ES-I3 (cell line): ENCODE measurements around the gene LYVE1.
"Not testable (repeated sequence)": the region's sequence is repeated elsewhere in the genome, so short reads cannot be mapped to it uniquely, and the experiment has no call there.

Source experiments
- H3K36me3 ChIP-seq: 2 replicates; pipeline ENCODE4 v1.6.1; 2013; ENCODE audit warnings: mild to moderate bottlenecking, low read length, control low read depth, moderate library complexity; ENCODE audit not compliant: insufficient read depth
- H3K4me1 ChIP-seq: 2 replicates; pipeline ENCODE4 v1.6.1; 2013; ENCODE audit warnings: mild to moderate bottlenecking, control low read depth, low read length; ENCODE audit not compliant: insufficient read depth
- H3K9ac ChIP-seq: 2 replicates; pipeline ENCODE4 v1.6.1; 2013; ENCODE audit warnings: low read depth, mild to moderate bottlenecking, low read length, moderate library complexity
- H3K9me3 ChIP-seq: 2 replicates; pipeline ENCODE4 v1.6.1; 2013; ENCODE audit warnings: mild to moderate bottlenecking, low read length, moderate library complexity; ENCODE audit not compliant: control insufficient read depth, insufficient read depth

The LYVE1 gene

GRCh38 chr11:10601837-10602236, 33.4 kb upstream of the LYVE1 start:
- no peak overlapping the region for H3K9ac ChIP-seq
- no peaks in the 10 kb centered on the region for H3K36me3 ChIP-seq

GRCh38 chr11:10600570-10601248, 32.2 kb upstream of the LYVE1 start:
- H3K9me3 ChIP-seq, result no peaks in the 10 kb centered on the region
- no peak overlapping the region for H3K9ac ChIP-seq
- H3K4me1 ChIP-seq, result peaks cover 3% of the 10 kb centered on the region; the same call in 1 of the 2 replicates
- H3K36me3 ChIP-seq, result no peaks in the 10 kb centered on the region

More at GRCh38 chr11:10601837-10602236, 33.4 kb upstream of the LYVE1 start:
- Histone ChIP-seq H3K9me3 (no peaks in the 10 kb centered on the region), H3K4me1 (peaks cover 12% of the 10 kb centered on the region)

GRCh38 chr11:10599388-10600175, 31.1 kb upstream of the LYVE1 start:
- Histone ChIP-seq H3K9ac (no peak overlapping the region), H3K36me3 (no peaks in the 10 kb centered on the region), H3K4me1 (no peaks in the 10 kb centered on the region), H3K9me3 (no peaks in the 10 kb centered on the region)

GRCh38 chr11:10598816-10599215, 30.4 kb upstream of the LYVE1 start:
- Histone ChIP-seq H3K4me1 (no peaks in the 10 kb centered on the region), H3K9ac (no peak overlapping the region), H3K9me3 (no peaks in the 10 kb centered on the region), H3K36me3 (no peaks in the 10 kb centered on the region)

GRCh38 chr11:10597877-10598351, 29.4 kb upstream of the LYVE1 start:
- no peaks in the 10 kb centered on the region for H3K4me1 ChIP-seq
- no peaks in the 10 kb centered on the region for H3K9me3 ChIP-seq
- no peak overlapping the region for H3K9ac ChIP-seq
- H3K36me3 ChIP-seq, result no peaks in the 10 kb centered on the region

- H3K9me3 ChIP-seq, H3K9ac ChIP-seq, H3K36me3 ChIP-seq, H3K4me1 ChIP-seq: not testable (repeated sequence)
Observed at GRCh38 chr11:10595840-10596239, 27.4 kb upstream of the LYVE1 start.

- Histone ChIP-seq H3K4me1 (no peaks in the 10 kb centered on the region), H3K9ac (no peak overlapping the region), H3K9me3 (no peaks in the 10 kb centered on the region), H3K36me3 (no peaks in the 10 kb centered on the region)
Observed at GRCh38 chr11:10594407-10594806, 25.9 kb upstream of the LYVE1 start.

GRCh38 chr11:10592331-10592730, 23.9 kb upstream of the LYVE1 start:
- Histone ChIP-seq H3K36me3 (no peaks in the 10 kb centered on the region), H3K9me3 (no peaks in the 10 kb centered on the region), H3K9ac (no peak overlapping the region), H3K4me1 (no peaks in the 10 kb centered on the region)

GRCh38 chr11:10591741-10592140, 23.3 kb upstream of the LYVE1 start:
- Histone ChIP-seq H3K36me3 (no peaks in the 10 kb centered on the region), H3K9ac (no peak overlapping the region), H3K9me3 (no peaks in the 10 kb centered on the region), H3K4me1 (no peaks in the 10 kb centered on the region)

- no peaks in the 10 kb centered on the region for H3K36me3 ChIP-seq
- no peaks in the 10 kb centered on the region for H3K4me1 ChIP-seq
- H3K9ac ChIP-seq, result no peak overlapping the region
- H3K9me3 ChIP-seq, result no peaks in the 10 kb centered on the region
Observed at GRCh38 chr11:10590218-10590915, 21.9 kb upstream of the LYVE1 start.

- H3K9me3 ChIP-seq, result no peaks in the 10 kb centered on the region
- no peaks in the 10 kb centered on the region for H3K4me1 ChIP-seq
- no peaks in the 10 kb centered on the region for H3K36me3 ChIP-seq
- H3K9ac ChIP-seq, result no peak overlapping the region
Observed at GRCh38 chr11:10588904-10589303, 20.4 kb upstream of the LYVE1 start.

GRCh38 chr11:10587995-10588394, 19.5 kb upstream of the LYVE1 start:
- Histone ChIP-seq H3K9ac (no peak overlapping the region), H3K4me1 (no peaks in the 10 kb centered on the region), H3K36me3 (no peaks in the 10 kb centered on the region), H3K9me3 (no peaks in the 10 kb centered on the region)

GRCh38 chr11:10587388-10587787, 18.9 kb upstream of the LYVE1 start:
- H3K36me3 ChIP-seq, result no peaks in the 10 kb centered on the region
- H3K4me1 ChIP-seq, result no peaks in the 10 kb centered on the region
- H3K9me3 ChIP-seq, result no peaks in the 10 kb centered on the region
- no peak overlapping the region for H3K9ac ChIP-seq

- H3K4me1 ChIP-seq, result no peaks in the 10 kb centered on the region
- no peaks in the 10 kb centered on the region for H3K9me3 ChIP-seq
- H3K9ac ChIP-seq, result no peak overlapping the region
- no peaks in the 10 kb centered on the region for H3K36me3 ChIP-seq
Observed at GRCh38 chr11:10584071-10584501, 15.6 kb upstream of the LYVE1 start.
